ENCODE data around the gene CAMK4. TPM values are rescaled to one million over a fixed set of nuclear protein-coding genes. Genes with fewer than 3 reads are reported as not detected.

CAMK4 gene
- total and polyA plus RNA-seq, 2 of the 8 experiments (the other 6 are each of a cell fraction or from before 2014, with no cell fraction given) = 1.8 to 8.3 TPM

DNA sequence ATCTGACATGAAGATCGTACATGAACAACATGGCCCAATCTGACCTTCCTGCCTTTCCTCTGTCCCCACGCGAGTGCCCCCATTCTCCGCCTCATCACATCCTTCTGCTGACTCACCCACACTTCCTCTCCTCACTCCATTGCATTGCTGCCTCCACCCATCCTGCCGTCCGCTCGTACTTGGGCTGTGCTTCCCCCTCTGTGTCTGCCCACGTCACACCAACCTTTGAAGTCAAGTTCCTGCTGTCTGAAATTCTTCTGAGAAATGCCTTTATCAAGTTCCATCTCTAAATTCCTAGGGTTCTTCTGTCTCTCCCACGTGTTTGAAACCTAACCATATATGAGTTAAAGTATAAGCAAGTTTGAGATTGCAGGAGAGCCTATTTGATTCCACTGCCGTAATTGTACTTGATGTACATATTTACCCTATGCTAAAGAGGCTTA lies 306.1 kb downstream of the CAMK4 start (continued):
- TF ChIP-seq, protein P1, sequence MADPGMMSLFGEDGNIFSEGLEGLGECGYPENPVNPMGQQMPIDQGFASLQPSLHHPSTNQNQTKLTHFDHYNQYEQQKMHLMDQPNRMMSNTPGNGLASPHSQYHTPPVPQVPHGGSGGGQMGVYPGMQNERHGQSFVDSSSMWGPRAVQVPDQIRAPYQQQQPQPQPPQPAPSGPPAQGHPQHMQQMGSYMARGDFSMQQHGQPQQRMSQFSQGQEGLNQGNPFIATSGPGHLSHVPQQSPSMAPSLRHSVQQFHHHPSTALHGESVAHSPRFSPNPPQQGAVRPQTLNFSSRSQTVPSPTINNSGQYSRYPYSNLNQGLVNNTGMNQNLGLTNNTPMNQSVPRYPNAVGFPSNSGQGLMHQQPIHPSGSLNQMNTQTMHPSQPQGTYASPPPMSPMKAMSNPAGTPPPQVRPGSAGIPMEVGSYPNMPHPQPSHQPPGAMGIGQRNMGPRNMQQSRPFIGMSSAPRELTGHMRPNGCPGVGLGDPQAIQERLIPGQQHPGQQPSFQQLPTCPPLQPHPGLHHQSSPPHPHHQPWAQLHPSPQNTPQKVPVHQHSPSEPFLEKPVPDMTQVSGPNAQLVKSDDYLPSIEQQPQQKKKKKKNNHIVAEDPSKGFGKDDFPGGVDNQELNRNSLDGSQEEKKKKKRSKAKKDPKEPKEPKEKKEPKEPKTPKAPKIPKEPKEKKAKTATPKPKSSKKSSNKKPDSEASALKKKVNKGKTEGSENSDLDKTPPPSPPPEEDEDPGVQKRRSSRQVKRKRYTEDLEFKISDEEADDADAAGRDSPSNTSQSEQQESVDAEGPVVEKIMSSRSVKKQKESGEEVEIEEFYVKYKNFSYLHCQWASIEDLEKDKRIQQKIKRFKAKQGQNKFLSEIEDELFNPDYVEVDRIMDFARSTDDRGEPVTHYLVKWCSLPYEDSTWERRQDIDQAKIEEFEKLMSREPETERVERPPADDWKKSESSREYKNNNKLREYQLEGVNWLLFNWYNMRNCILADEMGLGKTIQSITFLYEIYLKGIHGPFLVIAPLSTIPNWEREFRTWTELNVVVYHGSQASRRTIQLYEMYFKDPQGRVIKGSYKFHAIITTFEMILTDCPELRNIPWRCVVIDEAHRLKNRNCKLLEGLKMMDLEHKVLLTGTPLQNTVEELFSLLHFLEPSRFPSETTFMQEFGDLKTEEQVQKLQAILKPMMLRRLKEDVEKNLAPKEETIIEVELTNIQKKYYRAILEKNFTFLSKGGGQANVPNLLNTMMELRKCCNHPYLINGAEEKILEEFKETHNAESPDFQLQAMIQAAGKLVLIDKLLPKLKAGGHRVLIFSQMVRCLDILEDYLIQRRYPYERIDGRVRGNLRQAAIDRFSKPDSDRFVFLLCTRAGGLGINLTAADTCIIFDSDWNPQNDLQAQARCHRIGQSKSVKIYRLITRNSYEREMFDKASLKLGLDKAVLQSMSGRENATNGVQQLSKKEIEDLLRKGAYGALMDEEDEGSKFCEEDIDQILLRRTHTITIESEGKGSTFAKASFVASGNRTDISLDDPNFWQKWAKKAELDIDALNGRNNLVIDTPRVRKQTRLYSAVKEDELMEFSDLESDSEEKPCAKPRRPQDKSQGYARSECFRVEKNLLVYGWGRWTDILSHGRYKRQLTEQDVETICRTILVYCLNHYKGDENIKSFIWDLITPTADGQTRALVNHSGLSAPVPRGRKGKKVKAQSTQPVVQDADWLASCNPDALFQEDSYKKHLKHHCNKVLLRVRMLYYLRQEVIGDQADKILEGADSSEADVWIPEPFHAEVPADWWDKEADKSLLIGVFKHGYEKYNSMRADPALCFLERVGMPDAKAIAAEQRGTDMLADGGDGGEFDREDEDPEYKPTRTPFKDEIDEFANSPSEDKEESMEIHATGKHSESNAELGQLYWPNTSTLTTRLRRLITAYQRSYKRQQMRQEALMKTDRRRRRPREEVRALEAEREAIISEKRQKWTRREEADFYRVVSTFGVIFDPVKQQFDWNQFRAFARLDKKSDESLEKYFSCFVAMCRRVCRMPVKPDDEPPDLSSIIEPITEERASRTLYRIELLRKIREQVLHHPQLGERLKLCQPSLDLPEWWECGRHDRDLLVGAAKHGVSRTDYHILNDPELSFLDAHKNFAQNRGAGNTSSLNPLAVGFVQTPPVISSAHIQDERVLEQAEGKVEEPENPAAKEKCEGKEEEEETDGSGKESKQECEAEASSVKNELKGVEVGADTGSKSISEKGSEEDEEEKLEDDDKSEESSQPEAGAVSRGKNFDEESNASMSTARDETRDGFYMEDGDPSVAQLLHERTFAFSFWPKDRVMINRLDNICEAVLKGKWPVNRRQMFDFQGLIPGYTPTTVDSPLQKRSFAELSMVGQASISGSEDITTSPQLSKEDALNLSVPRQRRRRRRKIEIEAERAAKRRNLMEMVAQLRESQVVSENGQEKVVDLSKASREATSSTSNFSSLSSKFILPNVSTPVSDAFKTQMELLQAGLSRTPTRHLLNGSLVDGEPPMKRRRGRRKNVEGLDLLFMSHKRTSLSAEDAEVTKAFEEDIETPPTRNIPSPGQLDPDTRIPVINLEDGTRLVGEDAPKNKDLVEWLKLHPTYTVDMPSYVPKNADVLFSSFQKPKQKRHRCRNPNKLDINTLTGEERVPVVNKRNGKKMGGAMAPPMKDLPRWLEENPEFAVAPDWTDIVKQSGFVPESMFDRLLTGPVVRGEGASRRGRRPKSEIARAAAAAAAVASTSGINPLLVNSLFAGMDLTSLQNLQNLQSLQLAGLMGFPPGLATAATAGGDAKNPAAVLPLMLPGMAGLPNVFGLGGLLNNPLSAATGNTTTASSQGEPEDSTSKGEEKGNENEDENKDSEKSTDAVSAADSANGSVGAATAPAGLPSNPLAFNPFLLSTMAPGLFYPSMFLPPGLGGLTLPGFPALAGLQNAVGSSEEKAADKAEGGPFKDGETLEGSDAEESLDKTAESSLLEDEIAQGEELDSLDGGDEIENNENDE (IDR thresholded peaks at IDR 0.05; ENCODE audit: insufficient replicate concordance, low read length) = no peak
- no peak for TF ChIP-seq TCF12 (IDR thresholded peaks at IDR 0.05; ENCODE audit: low read depth, low read length)
- no peak for TF ChIP-seq FOSL1 (IDR thresholded peaks at IDR 0.05; ENCODE audit: insufficient read depth, low read depth, low read length)
- no peak for TF ChIP-seq ASH2L (IDR thresholded peaks at IDR 0.05; ENCODE audit: low read length)
- TF ChIP-seq, protein P2, sequence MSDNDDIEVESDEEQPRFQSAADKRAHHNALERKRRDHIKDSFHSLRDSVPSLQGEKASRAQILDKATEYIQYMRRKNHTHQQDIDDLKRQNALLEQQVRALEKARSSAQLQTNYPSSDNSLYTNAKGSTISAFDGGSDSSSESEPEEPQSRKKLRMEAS (IDR thresholded peaks at IDR 0.05) = no peak
- TF ChIP-seq KDM5A (IDR thresholded peaks at IDR 0.05; ENCODE audit: low read length) = no peak
- TF ChIP-seq CBX5 (IDR thresholded peaks at IDR 0.05; ENCODE audit: low read depth, low read length) = no peak
- no peak for TF ChIP-seq CTBP2 (IDR thresholded peaks at IDR 0.05; ENCODE audit: borderline replicate concordance, insufficient read depth, insufficient read length, low read length)

All from H1 (cell line).